Activated naive CD4-positive, alpha-beta T cell treated with Interleukin-2 at 50 U/mL for 16 hours (primary cell): ENCODE data around the gene MYO18A.
"Not testable (repeated sequence)": the region's sequence is repeated elsewhere in the genome, so short reads cannot be mapped to it uniquely, and the experiment has no call there.

ENCODE experiments used
- DNase-seq: peaks from one replicate; pipeline ENCODE4 v3.0.0-alpha.2; 2020

MYO18A gene

GRCh38 chr17:29195465-29196081, 15.4 kb upstream of the MYO18A start:
- no peak for DNase-seq

- no peak for DNase-seq
These were observed 14.5 kb upstream of the MYO18A start for GRCh38 chr17:29194669-29195068.

- no peak for DNase-seq
These were observed 12.9 kb upstream of the MYO18A start for GRCh38 chr17:29193146-29193545.

- DNase-seq, result no peak
These were observed 10.5 kb upstream of the MYO18A start for GRCh38 chr17:29190592-29191207.

- DNase-seq, result no peak
These were observed 9.8 kb upstream of the MYO18A start for GRCh38 chr17:29190039-29190438.

- DNase-seq, result no peak
These were observed 9.2 kb upstream of the MYO18A start for GRCh38 chr17:29189355-29189754.

GRCh38 chr17:29181226-29181625, 1.0 kb upstream of the MYO18A start:
- no peak for DNase-seq

GRCh38 chr17:29180788-29181160, 576 bp upstream of the MYO18A start:
- no peak for DNase-seq

- no peak for DNase-seq
These were observed 765 bp downstream of the MYO18A start for GRCh38 chr17:29179232-29180033.

GRCh38 chr17:29178750-29179231, 1.4 kb downstream of the MYO18A start:
- no peak for DNase-seq

- no peak for DNase-seq
These were observed 2.1 kb downstream of the MYO18A start for GRCh38 chr17:29177871-29178749.

GRCh38 chr17:29177541-29177870, 2.7 kb downstream of the MYO18A start:
- DNase-seq, result no peak

- DNase-seq, result peak; percentile 63
These were observed 3.4 kb downstream of the MYO18A start for GRCh38 chr17:29176558-29177351.

- no peak for DNase-seq
These were observed 4.8 kb downstream of the MYO18A start for GRCh38 chr17:29175349-29175748.

GRCh38 chr17:29172589-29172988, 7.6 kb downstream of the MYO18A start:
- no peak for DNase-seq

GRCh38 chr17:29170682-29171081, 9.5 kb downstream of the MYO18A start:
- DNase-seq, result no peak

- no peak for DNase-seq
These were observed 10.2 kb downstream of the MYO18A start for GRCh38 chr17:29169806-29170591.

GRCh38 chr17:29168759-29169126, 11.5 kb downstream of the MYO18A start:
- not testable (repeated sequence) for DNase-seq

- DNase-seq, result no peak
These were observed 12.0 kb downstream of the MYO18A start for GRCh38 chr17:29168079-29168758.

- DNase-seq, result no peak
These were observed 12.7 kb downstream of the MYO18A start for GRCh38 chr17:29167393-29168078.
